Measurements from ENCODE around the gene TMEM266.

Gene TMEM266

GRCh38 chr15:76208786-76209424, 149.1 kb downstream of the TMEM266 start:
- TF ChIP-seq CTCF (IDR thresholded peaks at IDR 0.05) = no peak
- Histone ChIP-seq H3K4me3 (no peak overlapping the region), H3K27ac (no peak overlapping the region)
- no peak for DNase-seq (ENCODE audit: low spot score)

GRCh38 chr15:76209523-76209922, 149.7 kb downstream of the TMEM266 start:
- TF ChIP-seq CTCF (IDR thresholded peaks at IDR 0.05) = no peak
- no peak for DNase-seq (ENCODE audit: low spot score)
- Histone ChIP-seq H3K4me3 (no peak overlapping the region), H3K27ac (no peak overlapping the region)

- TF ChIP-seq CTCF (IDR thresholded peaks at IDR 0.05) = no peak
- Histone ChIP-seq H3K4me3 (no peak overlapping the region), H3K27ac (no peak overlapping the region)
- DNase-seq (ENCODE audit: low spot score) = no peak
Measured at GRCh38 chr15:76209942-76210341, 150.2 kb downstream of the TMEM266 start.

GRCh38 chr15:76215634-76216033, 155.8 kb downstream of the TMEM266 start:
- no peak overlapping the region for H3K27ac ChIP-seq

GRCh38 chr15:76217029-76217881, 157.5 kb downstream of the TMEM266 start:
- H3K4me3 ChIP-seq = no peak overlapping the region
- no peak for DNase-seq (ENCODE audit: low spot score)
- no peak overlapping the region for H3K27ac ChIP-seq
- no peak for TF ChIP-seq CTCF (IDR thresholded peaks at IDR 0.05)

More at GRCh38 chr15:76215634-76216033, 155.8 kb downstream of the TMEM266 start:
- DNase-seq (ENCODE audit: low spot score) = no peak
- no peak overlapping the region for H3K4me3 ChIP-seq
- TF ChIP-seq CTCF (IDR thresholded peaks at IDR 0.05) = no peak

- no peak for DNase-seq (ENCODE audit: low spot score)
- H3K4me3 ChIP-seq = no peak overlapping the region
- H3K27ac ChIP-seq = no peak overlapping the region
- TF ChIP-seq CTCF (IDR thresholded peaks at IDR 0.05) = no peak
Measured at GRCh38 chr15:76217882-76218217, 158.1 kb downstream of the TMEM266 start.
